Measurements from ENCODE around the gene NR4A3. TPM values are rescaled to one million over a fixed set of nuclear protein-coding genes. Genes with fewer than 3 reads are reported as not detected.

The NR4A3 gene
- total and polyA plus RNA-seq, 2 of the 13 experiments (the other 11 are each of a cell fraction or from before 2014, with no cell fraction given) = 0.02 to 0.09 TPM

DNA sequence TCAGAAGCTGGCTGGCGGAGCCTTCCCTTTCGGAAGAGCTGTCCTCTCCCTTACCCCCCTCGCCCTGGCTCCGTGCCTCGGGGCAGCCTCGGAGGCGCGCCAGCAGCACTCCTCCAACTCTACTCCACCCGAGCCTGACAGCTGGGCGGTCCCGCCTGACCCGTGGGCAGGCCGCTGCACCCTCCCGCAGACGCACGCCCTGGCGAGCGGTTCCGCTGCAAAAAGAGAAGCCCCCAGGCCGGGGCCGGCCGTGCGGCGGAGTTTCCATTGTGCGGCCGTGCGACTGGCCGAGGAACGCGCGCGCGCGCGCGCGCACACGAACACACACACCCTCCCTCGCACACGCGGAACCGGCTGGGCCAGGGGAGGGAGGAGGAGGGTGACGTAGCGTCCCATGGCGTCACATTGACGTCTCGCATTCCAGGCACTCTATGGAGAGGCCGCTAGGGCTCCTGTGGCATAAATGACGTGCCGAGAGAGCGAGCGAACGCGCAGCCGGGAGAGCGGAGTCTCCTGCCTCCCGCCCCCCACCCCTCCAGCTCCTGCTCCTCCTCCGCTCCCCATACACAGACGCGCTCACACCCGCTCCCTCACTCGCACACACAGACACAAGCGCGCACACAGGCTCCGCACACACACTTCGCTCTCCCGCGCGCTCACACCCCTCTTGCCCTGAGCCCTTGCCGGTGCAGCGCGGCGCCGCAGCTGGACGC, at the start of gene NR4A3 (continued):
- TF ChIP-seq, protein P1, sequence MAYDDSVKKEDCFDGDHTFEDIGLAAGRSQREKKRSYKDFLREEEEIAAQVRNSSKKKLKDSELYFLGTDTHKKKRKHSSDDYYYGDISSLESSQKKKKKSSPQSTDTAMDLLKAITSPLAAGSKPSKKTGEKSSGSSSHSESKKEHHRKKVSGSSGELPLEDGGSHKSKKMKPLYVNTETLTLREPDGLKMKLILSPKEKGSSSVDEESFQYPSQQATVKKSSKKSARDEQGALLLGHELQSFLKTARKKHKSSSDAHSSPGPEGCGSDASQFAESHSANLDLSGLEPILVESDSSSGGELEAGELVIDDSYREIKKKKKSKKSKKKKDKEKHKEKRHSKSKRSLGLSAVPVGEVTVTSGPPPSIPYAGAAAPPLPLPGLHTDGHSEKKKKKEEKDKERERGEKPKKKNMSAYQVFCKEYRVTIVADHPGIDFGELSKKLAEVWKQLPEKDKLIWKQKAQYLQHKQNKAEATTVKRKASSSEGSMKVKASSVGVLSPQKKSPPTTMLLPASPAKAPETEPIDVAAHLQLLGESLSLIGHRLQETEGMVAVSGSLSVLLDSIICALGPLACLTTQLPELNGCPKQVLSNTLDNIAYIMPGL (CRISPR knock-in tag; IDR thresholded peaks at IDR 0.05; ENCODE audit: borderline replicate concordance in 1 of 2, low read depth in 1 of 2) = peak in 1 of 2 experiments; percentile 30; a peak in 1 of 4 replicates
- peak; percentile 71 for TF ChIP-seq MAZ (IDR thresholded peaks at IDR 0.05; ENCODE audit: borderline replicate concordance, low read depth, low read length)
- peak; percentile 89 for TF ChIP-seq MAZ (CRISPR knock-in tag; IDR thresholded peaks at IDR 0.05; ENCODE audit: low read depth)
- TF ChIP-seq ZBTB14 (CRISPR knock-in tag; IDR thresholded peaks at IDR 0.05) = peak; percentile 95
- no peak for TF ChIP-seq STAT5B (CRISPR knock-in tag; IDR thresholded peaks at IDR 0.05)
- peak; percentile 78 for TF ChIP-seq SAP130 (CRISPR knock-in tag; IDR thresholded peaks at IDR 0.05; ENCODE audit: low read depth)
- no peak for TF ChIP-seq FOXO1 (CRISPR knock-in tag; IDR thresholded peaks at IDR 0.05)
- TF ChIP-seq ZNF777 (CRISPR knock-in tag; IDR thresholded peaks at IDR 0.05) = peak; percentile 74; the same call in 1 of the 2 replicates
- no peak for TF ChIP-seq ZNF75D (CRISPR knock-in tag; IDR thresholded peaks at IDR 0.05; ENCODE audit: borderline replicate concordance)
- TF ChIP-seq, protein P2, sequence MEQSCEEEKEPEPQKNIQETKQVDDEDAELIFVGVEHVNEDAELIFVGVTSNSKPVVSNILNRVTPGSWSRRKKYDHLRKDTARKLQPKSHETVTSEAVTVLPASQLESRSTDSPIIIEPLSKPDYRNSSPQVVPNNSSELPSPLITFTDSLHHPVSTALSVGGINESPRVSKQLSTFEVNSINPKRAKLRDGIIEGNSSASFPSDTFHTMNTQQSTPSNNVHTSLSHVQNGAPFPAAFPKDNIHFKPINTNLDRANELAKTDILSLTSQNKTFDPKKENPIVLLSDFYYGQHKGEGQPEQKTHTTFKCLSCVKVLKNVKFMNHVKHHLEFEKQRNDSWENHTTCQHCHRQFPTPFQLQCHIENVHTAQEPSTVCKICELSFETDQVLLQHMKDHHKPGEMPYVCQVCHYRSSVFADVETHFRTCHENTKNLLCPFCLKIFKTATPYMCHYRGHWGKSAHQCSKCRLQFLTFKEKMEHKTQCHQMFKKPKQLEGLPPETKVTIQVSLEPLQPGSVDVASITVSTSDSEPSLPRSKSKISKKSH (CRISPR knock-in tag; IDR thresholded peaks at IDR 0.05; ENCODE audit: borderline replicate concordance) = no peak
- no peak for TF ChIP-seq PLRG1 (conservative IDR thresholded peaks at IDR 0.05)
- 0 out of 2 replicates have a peak, but pooled peaks have one; percentile 56 for TF ChIP-seq ZNF136 (CRISPR knock-in tag; IDR thresholded peaks at IDR 0.05; ENCODE audit: low read depth)
- no peak for TF ChIP-seq KDM5A (IDR thresholded peaks at IDR 0.05; ENCODE audit: borderline replicate concordance, low read length)
- TF ChIP-seq, protein P3, sequence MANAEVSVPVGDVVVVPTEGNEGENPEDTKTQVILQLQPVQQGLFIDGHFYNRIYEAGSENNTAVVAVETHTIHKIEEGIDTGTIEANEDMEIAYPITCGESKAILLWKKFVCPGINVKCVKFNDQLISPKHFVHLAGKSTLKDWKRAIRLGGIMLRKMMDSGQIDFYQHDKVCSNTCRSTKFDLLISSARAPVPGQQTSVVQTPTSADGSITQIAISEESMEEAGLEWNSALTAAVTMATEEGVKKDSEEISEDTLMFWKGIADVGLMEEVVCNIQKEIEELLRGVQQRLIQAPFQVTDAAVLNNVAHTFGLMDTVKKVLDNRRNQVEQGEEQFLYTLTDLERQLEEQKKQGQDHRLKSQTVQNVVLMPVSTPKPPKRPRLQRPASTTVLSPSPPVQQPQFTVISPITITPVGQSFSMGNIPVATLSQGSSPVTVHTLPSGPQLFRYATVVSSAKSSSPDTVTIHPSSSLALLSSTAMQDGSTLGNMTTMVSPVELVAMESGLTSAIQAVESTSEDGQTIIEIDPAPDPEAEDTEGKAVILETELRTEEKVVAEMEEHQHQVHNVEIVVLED (CRISPR knock-in tag; IDR thresholded peaks at IDR 0.05; ENCODE audit: borderline replicate concordance) = peak; percentile 55
- no peak for TF ChIP-seq ZUFSP (CRISPR knock-in tag; IDR thresholded peaks at IDR 0.05; ENCODE audit: borderline replicate concordance)
- TF ChIP-seq ZBTB21 (CRISPR knock-in tag; IDR thresholded peaks at IDR 0.05) = peak; percentile 98

Data from HepG2 (cell line).